ENCODE data around the gene MOBP. TPM values are rescaled to one million over a fixed set of nuclear protein-coding genes. Genes with fewer than 3 reads are reported as not detected.

MOBP gene
- total and polyA plus RNA-seq, 2 experiments from 2014 or later, result not detected

DNA sequence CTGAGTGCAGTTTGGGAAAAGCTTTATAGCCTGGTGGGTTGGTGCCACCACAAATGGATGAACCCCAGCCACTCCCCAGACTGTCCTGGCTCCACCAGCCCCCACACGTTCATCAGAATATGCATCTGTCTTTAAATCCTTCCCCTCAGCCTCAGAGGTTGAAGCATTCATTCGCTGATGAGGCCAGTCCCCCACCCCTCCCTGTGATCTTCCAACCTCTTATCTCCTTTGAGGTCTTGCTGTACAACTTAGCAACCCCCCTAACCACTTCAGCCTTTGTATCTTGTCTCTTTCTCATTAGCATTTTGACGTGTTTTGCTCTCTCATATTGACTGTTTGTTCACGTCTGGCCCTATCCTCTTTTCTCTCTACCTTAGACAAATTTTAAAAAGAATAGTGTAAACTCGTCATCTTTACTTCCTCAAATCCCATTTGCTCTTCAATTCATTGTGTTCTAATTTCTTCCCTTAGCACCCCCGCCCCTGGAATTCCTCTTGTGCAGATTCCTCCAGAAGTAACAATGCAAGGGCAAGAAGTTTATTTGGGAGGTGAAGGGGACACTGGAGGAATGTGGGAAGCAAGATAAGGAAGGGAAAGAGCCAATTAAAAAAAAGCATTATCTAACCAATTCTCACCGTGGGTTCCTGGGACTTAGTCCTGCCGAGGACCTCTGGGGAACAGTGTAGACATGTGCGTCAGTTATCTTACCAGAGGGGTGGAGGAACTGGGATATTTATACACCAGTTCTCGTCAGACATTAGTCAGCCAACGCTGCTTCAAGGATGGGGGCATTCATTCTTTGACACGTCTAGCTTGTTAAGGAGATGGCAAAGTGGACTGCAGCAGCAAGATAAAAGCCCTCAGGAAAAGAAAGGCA lies 38.6 kb downstream of the MOBP start (continued):
- TF ChIP-seq, protein P1, sequence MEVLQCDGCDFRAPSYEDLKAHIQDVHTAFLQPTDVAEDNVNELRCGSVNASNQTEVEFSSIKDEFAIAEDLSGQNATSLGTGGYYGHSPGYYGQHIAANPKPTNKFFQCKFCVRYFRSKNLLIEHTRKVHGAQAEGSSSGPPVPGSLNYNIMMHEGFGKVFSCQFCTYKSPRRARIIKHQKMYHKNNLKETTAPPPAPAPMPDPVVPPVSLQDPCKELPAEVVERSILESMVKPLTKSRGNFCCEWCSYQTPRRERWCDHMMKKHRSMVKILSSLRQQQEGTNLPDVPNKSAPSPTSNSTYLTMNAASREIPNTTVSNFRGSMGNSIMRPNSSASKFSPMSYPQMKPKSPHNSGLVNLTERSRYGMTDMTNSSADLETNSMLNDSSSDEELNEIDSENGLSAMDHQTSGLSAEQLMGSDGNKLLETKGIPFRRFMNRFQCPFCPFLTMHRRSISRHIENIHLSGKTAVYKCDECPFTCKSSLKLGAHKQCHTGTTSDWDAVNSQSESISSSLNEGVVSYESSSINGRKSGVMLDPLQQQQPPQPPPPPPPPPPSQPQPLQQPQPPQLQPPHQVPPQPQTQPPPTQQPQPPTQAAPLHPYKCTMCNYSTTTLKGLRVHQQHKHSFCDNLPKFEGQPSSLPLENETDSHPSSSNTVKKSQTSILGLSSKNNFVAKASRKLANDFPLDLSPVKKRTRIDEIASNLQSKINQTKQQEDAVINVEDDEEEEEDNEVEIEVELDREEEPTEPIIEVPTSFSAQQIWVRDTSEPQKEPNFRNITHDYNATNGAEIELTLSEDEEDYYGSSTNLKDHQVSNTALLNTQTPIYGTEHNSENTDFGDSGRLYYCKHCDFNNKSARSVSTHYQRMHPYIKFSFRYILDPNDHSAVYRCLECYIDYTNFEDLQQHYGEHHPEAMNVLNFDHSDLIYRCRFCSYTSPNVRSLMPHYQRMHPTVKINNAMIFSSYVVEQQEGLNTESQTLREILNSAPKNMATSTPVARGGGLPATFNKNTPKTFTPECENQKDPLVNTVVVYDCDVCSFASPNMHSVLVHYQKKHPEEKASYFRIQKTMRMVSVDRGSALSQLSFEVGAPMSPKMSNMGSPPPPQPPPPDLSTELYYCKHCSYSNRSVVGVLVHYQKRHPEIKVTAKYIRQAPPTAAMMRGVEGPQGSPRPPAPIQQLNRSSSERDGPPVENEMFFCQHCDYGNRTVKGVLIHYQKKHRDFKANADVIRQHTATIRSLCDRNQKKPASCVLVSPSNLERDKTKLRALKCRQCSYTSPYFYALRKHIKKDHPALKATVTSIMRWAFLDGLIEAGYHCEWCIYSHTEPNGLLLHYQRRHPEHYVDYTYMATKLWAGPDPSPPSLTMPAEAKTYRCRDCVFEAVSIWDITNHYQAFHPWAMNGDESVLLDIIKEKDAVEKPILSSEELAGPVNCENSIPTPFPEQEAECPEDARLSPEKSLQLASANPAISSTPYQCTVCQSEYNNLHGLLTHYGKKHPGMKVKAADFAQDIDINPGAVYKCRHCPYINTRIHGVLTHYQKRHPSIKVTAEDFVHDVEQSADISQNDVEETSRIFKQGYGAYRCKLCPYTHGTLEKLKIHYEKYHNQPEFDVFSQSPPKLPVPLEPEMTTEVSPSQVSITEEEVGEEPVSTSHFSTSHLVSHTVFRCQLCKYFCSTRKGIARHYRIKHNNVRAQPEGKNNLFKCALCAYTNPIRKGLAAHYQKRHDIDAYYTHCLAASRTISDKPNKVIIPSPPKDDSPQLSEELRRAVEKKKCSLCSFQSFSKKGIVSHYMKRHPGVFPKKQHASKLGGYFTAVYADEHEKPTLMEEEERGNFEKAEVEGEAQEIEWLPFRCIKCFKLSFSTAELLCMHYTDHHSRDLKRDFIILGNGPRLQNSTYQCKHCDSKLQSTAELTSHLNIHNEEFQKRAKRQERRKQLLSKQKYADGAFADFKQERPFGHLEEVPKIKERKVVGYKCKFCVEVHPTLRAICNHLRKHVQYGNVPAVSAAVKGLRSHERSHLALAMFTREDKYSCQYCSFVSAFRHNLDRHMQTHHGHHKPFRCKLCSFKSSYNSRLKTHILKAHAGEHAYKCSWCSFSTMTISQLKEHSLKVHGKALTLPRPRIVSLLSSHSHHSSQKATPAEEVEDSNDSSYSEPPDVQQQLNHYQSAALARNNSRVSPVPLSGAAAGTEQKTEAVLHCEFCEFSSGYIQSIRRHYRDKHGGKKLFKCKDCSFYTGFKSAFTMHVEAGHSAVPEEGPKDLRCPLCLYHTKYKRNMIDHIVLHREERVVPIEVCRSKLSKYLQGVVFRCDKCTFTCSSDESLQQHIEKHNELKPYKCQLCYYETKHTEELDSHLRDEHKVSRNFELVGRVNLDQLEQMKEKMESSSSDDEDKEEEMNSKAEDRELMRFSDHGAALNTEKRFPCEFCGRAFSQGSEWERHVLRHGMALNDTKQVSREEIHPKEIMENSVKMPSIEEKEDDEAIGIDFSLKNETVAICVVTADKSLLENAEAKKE (CRISPR knock-in tag; IDR thresholded peaks at IDR 0.05), result no peak
- TF ChIP-seq CREB1 (CRISPR knock-in tag; IDR thresholded peaks at IDR 0.05; ENCODE audit: low read depth), result no peak
- TF ChIP-seq, protein P2, sequence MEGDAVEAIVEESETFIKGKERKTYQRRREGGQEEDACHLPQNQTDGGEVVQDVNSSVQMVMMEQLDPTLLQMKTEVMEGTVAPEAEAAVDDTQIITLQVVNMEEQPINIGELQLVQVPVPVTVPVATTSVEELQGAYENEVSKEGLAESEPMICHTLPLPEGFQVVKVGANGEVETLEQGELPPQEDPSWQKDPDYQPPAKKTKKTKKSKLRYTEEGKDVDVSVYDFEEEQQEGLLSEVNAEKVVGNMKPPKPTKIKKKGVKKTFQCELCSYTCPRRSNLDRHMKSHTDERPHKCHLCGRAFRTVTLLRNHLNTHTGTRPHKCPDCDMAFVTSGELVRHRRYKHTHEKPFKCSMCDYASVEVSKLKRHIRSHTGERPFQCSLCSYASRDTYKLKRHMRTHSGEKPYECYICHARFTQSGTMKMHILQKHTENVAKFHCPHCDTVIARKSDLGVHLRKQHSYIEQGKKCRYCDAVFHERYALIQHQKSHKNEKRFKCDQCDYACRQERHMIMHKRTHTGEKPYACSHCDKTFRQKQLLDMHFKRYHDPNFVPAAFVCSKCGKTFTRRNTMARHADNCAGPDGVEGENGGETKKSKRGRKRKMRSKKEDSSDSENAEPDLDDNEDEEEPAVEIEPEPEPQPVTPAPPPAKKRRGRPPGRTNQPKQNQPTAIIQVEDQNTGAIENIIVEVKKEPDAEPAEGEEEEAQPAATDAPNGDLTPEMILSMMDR (conservative IDR thresholded peaks at IDR 0.05; ENCODE audit: low read depth in 2 of 2), result no peak
- TF ChIP-seq, protein P3, sequence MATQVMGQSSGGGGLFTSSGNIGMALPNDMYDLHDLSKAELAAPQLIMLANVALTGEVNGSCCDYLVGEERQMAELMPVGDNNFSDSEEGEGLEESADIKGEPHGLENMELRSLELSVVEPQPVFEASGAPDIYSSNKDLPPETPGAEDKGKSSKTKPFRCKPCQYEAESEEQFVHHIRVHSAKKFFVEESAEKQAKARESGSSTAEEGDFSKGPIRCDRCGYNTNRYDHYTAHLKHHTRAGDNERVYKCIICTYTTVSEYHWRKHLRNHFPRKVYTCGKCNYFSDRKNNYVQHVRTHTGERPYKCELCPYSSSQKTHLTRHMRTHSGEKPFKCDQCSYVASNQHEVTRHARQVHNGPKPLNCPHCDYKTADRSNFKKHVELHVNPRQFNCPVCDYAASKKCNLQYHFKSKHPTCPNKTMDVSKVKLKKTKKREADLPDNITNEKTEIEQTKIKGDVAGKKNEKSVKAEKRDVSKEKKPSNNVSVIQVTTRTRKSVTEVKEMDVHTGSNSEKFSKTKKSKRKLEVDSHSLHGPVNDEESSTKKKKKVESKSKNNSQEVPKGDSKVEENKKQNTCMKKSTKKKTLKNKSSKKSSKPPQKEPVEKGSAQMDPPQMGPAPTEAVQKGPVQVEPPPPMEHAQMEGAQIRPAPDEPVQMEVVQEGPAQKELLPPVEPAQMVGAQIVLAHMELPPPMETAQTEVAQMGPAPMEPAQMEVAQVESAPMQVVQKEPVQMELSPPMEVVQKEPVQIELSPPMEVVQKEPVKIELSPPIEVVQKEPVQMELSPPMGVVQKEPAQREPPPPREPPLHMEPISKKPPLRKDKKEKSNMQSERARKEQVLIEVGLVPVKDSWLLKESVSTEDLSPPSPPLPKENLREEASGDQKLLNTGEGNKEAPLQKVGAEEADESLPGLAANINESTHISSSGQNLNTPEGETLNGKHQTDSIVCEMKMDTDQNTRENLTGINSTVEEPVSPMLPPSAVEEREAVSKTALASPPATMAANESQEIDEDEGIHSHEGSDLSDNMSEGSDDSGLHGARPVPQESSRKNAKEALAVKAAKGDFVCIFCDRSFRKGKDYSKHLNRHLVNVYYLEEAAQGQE (IDR thresholded peaks at IDR 0.05; ENCODE audit: unreplicated experiment), result no peak
